IPS-18a (cell line): ENCODE data around the gene HIC1.

Experiments used
- H3K27ac ChIP-seq: one replicate; pipeline ENCODE4 v1.5.1; 2013; ENCODE audit warnings: low read length
- H3K27me3 ChIP-seq: one replicate; pipeline ENCODE4 v1.6.1; 2013; ENCODE audit warnings: mild to moderate bottlenecking, low read length; ENCODE audit not compliant: control insufficient read depth, insufficient read depth
- H3K36me3 ChIP-seq: one replicate; pipeline ENCODE4 v1.6.1; 2013; ENCODE audit warnings: low read depth, low read length; ENCODE audit not compliant: control insufficient read depth
- H3K4me1 ChIP-seq: one replicate; pipeline ENCODE4 v1.6.1; 2013; ENCODE audit warnings: low read depth, low read length; ENCODE audit not compliant: control insufficient read depth
- H3K4me3 ChIP-seq: one replicate; pipeline ENCODE4 v1.5.1; 2013; ENCODE audit warnings: low read length
- H3K9ac ChIP-seq: one replicate; pipeline ENCODE4 v1.6.1; 2013; ENCODE audit warnings: mild to moderate bottlenecking, low read length, moderate library complexity
- H3K9me3 ChIP-seq: one replicate; pipeline ENCODE4 v1.6.1; 2013; ENCODE audit warnings: low read depth, low read length; ENCODE audit not compliant: control insufficient read depth

Gene HIC1

DNA sequence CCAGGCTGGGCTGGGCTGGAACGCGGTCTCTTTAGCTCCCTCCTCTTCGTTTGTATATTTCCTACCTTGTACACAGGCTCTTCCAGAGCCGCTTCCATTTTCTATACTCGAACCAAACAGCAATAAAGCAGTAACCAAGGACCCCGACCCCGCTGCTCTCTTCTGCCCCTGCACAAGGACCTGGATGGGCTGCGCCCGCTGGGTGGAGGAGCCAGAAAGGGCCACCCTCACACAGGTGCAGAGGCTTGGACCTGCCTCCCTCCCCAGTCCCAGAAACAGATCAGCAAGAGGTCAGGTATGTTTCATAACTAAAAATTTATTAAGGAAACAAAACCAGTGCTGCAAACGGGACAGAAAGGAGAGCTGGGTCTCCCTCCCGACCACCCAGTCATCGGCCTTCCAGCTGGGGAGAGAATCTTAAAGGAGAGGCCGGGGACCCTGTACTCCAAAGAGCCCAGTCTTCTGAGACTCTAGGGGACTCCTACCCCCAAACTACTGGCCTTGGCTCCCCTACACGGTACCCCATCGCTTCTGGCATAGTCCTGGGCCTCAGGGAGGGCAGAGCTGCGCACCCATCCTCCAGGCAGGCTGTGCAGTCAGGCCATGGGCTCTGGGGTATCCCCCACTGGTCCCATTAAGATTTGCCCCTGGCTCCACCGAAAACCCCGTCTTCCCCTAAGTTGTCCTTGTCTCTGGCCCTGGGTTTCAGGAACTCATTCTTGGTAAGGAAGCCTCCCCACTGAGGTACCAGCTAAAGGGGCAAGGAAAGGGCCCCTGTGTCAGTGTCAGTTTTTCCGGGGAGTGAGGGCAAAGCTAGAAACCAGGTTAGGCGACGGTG is 4.9 kb downstream of the HIC1 start:
- peaks cover 16% of the 10 kb centered on the region for H3K4me1 ChIP-seq
- no peak overlapping the region for H3K4me3 ChIP-seq
- no peaks in the 10 kb centered on the region for H3K9me3 ChIP-seq
- no peak overlapping the region for H3K27ac ChIP-seq
- no peaks in the 10 kb centered on the region for H3K36me3 ChIP-seq
- H3K9ac ChIP-seq = no peak overlapping the region
- peaks cover 48% of the 10 kb centered on the region for H3K27me3 ChIP-seq

DNA sequence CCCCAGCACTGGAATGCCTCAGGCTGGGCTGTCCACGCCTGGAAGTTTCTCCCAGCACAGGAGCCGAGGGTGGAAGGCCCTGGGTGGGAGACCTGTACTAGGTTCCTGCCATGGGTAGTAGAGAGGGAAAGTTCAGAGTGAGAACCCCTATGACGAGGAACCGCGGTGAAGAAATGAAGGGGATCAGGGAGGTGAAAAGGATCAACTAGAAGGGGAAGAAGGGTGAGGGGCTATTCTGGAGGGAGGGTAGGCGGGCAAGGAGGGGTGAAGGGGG is 5.4 kb downstream of the HIC1 start:
- Histone ChIP-seq H3K4me3 (no peak overlapping the region), H3K36me3 (no peaks in the 10 kb centered on the region), H3K27ac (no peak overlapping the region), H3K9me3 (no peaks in the 10 kb centered on the region), H3K9ac (no peak overlapping the region), H3K27me3 (peaks cover 42% of the 10 kb centered on the region), H3K4me1 (peaks cover 16% of the 10 kb centered on the region)

DNA sequence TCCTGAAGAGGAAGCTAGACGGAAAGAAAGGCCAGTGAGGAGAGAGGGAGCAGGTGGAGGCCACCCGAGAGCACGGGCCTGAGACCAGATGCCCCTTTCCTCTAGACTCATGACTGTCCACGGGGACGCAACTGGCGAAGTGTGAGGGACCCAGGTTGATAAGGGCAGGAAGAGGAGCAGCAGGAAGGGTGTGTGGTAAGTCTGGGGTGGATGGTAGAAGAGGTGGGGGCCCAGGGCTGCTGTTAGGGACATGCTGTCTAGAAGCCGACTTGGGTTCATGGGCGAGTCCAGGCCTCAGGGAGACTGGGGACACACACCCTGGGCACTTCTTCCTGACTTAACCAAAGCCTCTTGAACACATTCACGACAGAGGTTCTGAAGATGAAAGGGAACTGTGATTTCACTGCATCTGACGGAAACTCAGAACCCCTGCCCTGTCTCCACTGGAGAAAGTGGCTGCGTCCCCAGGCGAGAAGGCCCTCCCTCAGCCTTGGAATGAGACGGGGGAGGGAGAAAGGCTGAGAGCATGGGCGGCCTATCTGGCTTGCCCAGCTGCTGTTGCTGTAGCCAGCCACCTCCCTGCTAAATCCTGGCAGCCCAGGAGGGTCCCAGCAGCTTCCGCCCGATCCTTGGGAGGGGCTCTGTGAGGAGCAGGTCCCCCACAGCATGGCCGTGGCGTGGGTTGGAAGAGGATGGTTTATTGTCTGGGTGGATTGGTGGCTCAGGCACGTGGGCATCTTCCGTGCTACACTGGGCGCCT is 6.0 kb downstream of the HIC1 start:
- Histone ChIP-seq H3K27me3 (peaks cover 37% of the 10 kb centered on the region), H3K9ac (no peak overlapping the region), H3K36me3 (no peaks in the 10 kb centered on the region), H3K4me1 (peaks cover 16% of the 10 kb centered on the region), H3K9me3 (no peaks in the 10 kb centered on the region), H3K27ac (no peak overlapping the region), H3K4me3 (no peak overlapping the region)

DNA sequence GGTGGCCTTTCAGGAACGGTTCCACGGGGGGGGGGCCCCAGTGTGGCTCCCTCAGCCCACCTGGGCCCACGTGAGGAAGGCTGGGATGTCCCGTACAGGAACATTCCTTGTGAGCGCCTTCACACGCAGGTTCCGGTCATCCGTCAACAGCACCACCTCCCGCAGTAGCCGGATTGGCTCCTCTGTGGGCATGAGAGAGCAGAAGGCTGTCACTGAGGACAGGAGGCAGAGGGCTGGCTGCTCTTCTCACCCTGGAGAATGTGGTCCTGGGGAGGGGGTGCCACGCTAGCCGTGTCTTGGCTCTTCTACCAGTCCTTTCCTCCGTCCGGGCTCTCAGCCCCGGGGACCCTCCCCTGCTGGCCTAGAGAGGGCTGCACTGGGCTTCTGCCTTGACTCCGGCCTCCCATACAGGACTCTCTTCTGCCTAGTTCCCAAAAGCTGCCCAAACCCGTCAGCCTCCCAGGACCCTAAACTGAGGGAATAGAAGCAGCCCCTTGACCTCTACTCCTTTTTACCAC is 6.6 kb downstream of the HIC1 start:
- Histone ChIP-seq H3K9ac (no peak overlapping the region), H3K4me1 (peaks cover 16% of the 10 kb centered on the region), H3K4me3 (no peak overlapping the region), H3K27me3 (peaks cover 31% of the 10 kb centered on the region), H3K9me3 (no peaks in the 10 kb centered on the region), H3K27ac (no peak overlapping the region), H3K36me3 (no peaks in the 10 kb centered on the region)

DNA sequence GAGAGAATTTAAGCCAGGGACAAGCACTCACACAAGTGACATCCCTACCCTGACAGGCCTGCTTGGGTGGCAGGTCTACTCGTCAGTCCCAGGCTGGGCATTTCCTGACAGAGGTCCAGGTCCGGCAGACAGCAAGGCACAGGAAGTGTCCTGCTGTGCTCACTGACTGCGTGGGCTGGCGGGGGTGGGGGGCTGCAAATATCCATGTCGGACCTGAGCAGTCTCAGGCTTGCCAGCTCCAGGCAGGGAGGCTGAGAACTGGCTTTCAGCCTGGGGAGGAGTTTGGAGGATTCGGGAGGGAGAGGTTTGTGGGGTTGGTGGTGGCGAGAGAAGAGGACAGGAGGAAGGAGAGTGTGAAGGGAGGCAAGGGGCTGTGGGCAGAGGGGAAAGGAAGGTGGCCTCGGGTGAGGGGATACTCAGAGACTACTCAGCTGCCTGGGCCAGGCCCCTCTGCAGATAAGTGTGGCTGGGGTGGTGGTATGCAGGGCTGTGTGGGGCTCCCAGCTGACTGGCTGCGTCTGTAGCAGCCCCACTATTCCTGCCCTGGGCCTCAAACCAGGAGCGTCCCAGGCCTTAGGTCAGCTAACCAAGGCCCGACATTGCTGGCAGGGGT is 7.8 kb downstream of the HIC1 start:
- Histone ChIP-seq H3K27ac (no peak overlapping the region), H3K9ac (no peak overlapping the region), H3K9me3 (no peaks in the 10 kb centered on the region), H3K27me3 (peaks cover 26% of the 10 kb centered on the region), H3K4me1 (peaks cover 16% of the 10 kb centered on the region), H3K4me3 (no peak overlapping the region), H3K36me3 (no peaks in the 10 kb centered on the region)

DNA sequence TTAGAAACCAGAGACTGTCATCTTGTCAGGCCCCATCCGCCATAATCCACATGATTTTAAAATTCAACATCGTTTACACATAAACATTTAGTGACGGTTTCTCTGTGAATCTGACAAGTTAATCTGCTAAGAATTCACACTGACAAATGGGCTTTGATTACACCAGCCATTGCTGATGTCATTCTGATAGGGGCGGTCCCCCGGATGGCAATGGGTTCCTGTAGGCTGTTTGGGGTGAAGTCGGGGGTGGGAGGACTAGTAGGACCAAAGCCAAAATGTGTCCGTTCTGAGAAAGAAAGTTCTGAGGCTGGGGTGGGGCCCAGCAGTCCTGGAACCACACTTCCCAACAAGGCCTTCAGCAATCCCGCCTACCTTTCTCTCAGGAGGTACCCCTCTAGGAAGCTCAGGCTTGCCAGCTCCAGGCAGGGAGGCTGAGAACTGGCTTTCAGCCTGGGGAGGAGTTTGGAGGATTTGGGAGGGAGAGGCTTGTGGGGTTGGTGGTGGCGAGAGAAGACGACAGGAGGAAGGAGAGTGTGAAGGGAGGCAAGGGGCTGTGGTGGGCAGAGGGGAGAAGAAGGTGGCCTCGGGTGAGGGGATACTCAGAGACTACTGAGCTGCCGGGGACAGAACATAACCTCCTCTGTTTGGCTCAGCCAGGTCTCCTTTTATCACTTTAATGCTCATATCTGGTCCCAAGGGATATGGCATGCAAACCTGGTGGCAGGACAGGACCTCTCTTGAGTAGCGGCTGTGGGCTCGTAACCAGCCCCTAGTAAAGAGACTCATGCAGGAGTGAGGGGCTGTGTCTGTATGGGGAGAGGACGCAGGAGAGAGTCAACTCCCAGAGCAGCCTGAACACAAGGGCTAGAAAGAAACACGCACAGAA is 8.6 kb downstream of the HIC1 start:
- Histone ChIP-seq H3K9ac (no peak overlapping the region), H3K36me3 (no peaks in the 10 kb centered on the region), H3K27ac (no peak overlapping the region), H3K4me3 (no peak overlapping the region), H3K9me3 (no peaks in the 10 kb centered on the region), H3K4me1 (peaks cover 16% of the 10 kb centered on the region), H3K27me3 (peaks cover 18% of the 10 kb centered on the region)

DNA sequence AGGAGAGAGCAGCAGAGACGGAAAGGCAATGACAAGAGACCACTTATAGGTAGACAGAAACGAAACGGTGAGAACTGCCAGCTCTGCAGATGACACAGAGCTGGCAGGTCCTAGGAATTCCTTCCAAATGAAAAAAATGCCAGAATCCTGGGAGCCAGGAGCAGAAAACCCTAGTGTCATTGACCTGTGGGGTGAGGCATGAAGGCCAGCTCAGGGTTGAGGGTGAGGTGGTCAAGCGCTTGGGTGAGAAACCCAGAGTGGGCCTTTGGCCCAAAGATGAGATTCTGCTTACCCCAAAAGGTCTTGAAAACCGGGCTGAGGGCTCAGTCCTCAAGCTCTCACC is 9.2 kb downstream of the HIC1 start:
- peaks cover 12% of the 10 kb centered on the region for H3K27me3 ChIP-seq
- H3K9me3 ChIP-seq = no peaks in the 10 kb centered on the region
- H3K36me3 ChIP-seq = no peaks in the 10 kb centered on the region
- H3K27ac ChIP-seq = no peak overlapping the region
- H3K4me3 ChIP-seq = no peak overlapping the region
- peaks cover 16% of the 10 kb centered on the region for H3K4me1 ChIP-seq
- H3K9ac ChIP-seq = no peak overlapping the region

DNA sequence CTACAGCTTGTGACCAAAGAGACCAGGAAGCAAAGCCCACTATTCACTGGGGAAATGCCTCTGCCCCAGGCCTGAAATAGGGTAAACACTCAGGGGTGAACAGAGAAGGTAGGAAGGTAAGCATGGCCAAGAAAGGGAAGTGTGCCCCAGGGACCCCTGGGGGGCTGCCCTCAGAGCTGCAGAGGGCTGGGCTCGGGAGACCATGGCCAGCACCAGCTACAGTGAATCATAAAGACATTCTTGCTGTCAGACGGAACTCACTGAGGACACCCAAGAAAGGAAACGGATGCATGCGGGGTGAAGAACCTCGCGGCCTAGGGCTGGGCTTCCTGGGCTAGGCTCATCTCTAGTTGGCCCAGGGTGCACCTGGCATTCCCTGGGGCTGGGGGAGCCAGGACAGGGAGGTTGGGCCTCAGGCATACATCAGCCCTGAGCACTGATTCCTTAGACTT is 9.6 kb downstream of the HIC1 start:
- Histone ChIP-seq H3K27ac (no peak overlapping the region), H3K36me3 (no peaks in the 10 kb centered on the region), H3K27me3 (peaks cover 7% of the 10 kb centered on the region), H3K9me3 (no peaks in the 10 kb centered on the region), H3K4me3 (no peak overlapping the region), H3K4me1 (peaks cover 16% of the 10 kb centered on the region), H3K9ac (no peak overlapping the region)

DNA sequence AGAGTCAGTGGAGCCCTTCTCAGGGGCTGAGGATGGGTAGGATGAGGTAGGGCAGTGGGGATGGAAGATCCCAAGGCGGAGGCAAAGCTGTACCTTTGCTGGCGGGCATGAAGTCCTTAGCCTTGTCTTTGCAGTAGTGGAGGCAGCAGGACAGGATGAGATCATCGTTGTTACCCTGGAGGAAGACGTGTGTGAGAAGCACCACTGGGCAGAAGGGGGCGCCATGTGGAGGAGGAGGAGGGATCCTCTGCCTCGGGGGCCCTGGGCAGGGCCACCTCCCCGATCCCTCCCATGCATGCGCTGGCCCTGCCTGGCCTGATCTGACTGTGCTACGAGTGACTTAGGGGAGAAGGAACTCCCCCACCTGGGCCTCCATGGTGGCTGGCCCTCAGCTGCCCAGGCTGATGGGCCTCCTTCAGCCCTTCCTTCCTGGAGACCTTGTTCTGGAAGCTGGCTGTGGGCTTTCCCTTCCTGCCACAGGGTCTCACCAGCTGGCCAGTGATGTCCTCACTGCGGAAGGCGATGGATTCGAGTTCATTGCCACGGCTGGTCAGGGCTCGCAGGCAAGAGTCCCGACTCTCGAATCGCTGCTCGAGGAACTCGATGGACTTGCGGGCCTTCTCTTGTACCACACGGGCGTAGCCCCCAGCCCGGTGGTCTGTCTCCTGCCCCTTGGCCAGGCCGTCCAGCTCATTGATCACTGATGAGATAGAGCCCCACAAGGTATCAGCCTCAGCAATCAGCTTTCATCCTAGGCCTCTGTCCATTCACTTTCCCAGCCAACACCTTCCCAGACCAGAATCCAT is 10.3 kb downstream of the HIC1 start:
- Histone ChIP-seq H3K27me3 (peaks cover under 1% of the 10 kb centered on the region), H3K27ac (no peak overlapping the region), H3K9ac (no peak overlapping the region), H3K36me3 (no peaks in the 10 kb centered on the region), H3K4me1 (peaks cover 16% of the 10 kb centered on the region), H3K4me3 (no peak overlapping the region), H3K9me3 (no peaks in the 10 kb centered on the region)

DNA sequence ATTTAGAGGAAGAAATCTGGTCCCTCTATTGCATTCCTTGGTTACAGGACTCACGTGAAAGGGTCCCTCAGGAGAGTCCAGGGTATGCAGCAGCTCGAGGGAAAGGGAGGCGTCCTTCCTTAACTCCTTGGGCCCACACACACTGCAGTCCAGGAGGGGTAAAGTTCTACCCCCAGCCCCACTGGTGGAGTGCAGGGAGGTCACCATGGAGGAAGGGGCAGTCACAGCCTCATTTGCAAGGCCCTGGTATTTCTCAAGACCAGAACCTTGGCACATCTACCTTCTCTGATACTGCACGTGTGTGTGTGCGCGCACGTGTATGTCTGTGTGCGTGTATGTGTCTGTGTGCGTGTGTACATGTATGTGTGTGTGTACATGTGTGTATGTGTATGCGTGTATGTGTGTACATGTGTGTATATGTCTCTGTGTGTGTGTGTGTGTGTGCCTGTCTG is 11.1 kb downstream of the HIC1 start:
- no peak overlapping the region for H3K9ac ChIP-seq
- no peaks in the 10 kb centered on the region for H3K27me3 ChIP-seq
- H3K4me1 ChIP-seq = peaks cover 16% of the 10 kb centered on the region
- no peak overlapping the region for H3K4me3 ChIP-seq
- no peaks in the 10 kb centered on the region for H3K36me3 ChIP-seq
- H3K9me3 ChIP-seq = no peaks in the 10 kb centered on the region
- H3K27ac ChIP-seq = no peak overlapping the region
